ENCODE measurements around the gene ATXN7L1. TPM values are rescaled to one million over a fixed set of nuclear protein-coding genes. Genes with fewer than 3 reads are reported as not detected.

ATXN7L1 gene
- total and polyA plus RNA-seq, 2 experiments from 2014 or later, result 6.4 to 8.6 TPM

DNA sequence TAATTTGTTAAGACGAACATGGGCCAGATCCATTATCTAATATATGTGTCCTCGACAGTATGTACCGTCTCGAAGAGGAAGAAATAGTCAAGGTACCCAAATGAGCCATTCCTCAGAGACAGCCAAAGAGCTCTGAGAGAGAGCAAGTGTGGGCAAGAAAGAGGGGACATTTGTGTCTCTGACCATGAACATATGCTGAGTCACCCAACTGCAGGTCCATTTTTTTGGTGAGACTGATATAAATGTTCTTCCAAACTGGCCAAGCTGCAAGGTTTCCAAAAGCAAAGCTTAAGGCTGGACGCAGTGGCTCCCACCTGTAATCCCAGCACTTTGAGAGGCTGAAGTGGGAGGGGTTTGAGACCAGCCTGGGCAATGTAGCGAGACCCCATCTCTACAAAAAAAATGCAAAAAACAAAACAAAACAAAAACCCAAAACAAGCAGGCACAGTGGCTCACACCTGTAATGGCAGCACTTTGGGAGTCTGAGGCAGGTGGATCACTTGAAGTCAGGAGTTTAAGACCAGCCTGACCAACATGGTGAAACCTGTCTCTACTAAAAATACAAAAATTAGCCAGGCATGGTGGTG, 26.0 kb upstream of the ATXN7L1 start:
- no peak overlapping the region for H3K27ac ChIP-seq
- no peak overlapping the region for H3K4me3 ChIP-seq
- TF ChIP-seq, protein P1, sequence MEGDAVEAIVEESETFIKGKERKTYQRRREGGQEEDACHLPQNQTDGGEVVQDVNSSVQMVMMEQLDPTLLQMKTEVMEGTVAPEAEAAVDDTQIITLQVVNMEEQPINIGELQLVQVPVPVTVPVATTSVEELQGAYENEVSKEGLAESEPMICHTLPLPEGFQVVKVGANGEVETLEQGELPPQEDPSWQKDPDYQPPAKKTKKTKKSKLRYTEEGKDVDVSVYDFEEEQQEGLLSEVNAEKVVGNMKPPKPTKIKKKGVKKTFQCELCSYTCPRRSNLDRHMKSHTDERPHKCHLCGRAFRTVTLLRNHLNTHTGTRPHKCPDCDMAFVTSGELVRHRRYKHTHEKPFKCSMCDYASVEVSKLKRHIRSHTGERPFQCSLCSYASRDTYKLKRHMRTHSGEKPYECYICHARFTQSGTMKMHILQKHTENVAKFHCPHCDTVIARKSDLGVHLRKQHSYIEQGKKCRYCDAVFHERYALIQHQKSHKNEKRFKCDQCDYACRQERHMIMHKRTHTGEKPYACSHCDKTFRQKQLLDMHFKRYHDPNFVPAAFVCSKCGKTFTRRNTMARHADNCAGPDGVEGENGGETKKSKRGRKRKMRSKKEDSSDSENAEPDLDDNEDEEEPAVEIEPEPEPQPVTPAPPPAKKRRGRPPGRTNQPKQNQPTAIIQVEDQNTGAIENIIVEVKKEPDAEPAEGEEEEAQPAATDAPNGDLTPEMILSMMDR (IDR thresholded peaks at IDR 0.05; ENCODE audit: low read depth, low read length), result no peak
- H3K4me1 ChIP-seq (ENCODE audit: low read depth), result no peaks in the 10 kb centered on the region
- H3K36me3 ChIP-seq, result no peaks in the 10 kb centered on the region
- DNase-seq (ENCODE audit: low read depth in 1 of 2, low spot score in 1 of 2), result no peak
- H3K27me3 ChIP-seq, result no peaks in the 10 kb centered on the region
- no peaks in the 10 kb centered on the region for H3K9me3 ChIP-seq (ENCODE audit: low read depth)

DNA sequence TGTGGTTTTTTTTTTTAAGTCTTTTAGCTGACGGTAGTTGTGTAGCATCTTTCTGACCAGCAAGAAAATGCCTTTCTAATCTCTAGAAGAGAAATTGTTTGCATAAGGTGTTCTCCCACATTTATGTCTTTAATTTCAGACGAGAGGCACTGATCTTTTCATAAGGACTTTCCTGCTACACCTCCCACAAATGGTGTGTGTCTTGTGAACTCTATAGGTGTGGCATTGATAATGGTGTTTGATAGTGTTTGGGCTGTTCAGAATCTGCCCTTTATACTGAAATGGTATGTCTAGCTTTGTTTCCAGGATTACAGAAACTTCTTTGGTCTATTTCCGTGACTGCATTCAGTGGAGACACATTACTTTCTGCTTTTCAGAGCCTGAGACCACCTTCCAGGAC, 21.6 kb upstream of the ATXN7L1 start:
- H3K4me3 ChIP-seq, result no peak overlapping the region
- no peaks in the 10 kb centered on the region for H3K9me3 ChIP-seq (ENCODE audit: low read depth)
- TF ChIP-seq, protein P1 (IDR thresholded peaks at IDR 0.05; ENCODE audit: low read depth, low read length), result no peak
- H3K27me3 ChIP-seq, result no peaks in the 10 kb centered on the region
- H3K27ac ChIP-seq, result no peak overlapping the region
- H3K36me3 ChIP-seq, result no peaks in the 10 kb centered on the region
- DNase-seq (ENCODE audit: low read depth in 1 of 2, low spot score in 1 of 2), result no peak
- no peaks in the 10 kb centered on the region for H3K4me1 ChIP-seq (ENCODE audit: low read depth)

GRCh38 chr7:105896407-105896911, 20.1 kb upstream of the ATXN7L1 start:
- TF ChIP-seq, protein P1 (IDR thresholded peaks at IDR 0.05; ENCODE audit: low read depth, low read length), result no peak
- DNase-seq (ENCODE audit: low read depth in 1 of 2, low spot score in 1 of 2), result no peak

GRCh38 chr7:105894131-105894530, 17.7 kb upstream of the ATXN7L1 start:
- Histone ChIP-seq H3K4me3 (no peak overlapping the region), H3K27me3 (no peaks in the 10 kb centered on the region), H3K27ac (no peak overlapping the region), H3K9me3 (ENCODE audit: low read depth) (no peaks in the 10 kb centered on the region), H3K4me1 (ENCODE audit: low read depth) (no peaks in the 10 kb centered on the region), H3K36me3 (no peaks in the 10 kb centered on the region)
- no peak for DNase-seq (ENCODE audit: low read depth in 1 of 2, low spot score in 1 of 2)
- TF ChIP-seq, protein P1 (IDR thresholded peaks at IDR 0.05; ENCODE audit: low read depth, low read length), result no peak

More at GRCh38 chr7:105896407-105896911, 20.1 kb upstream of the ATXN7L1 start:
- no peak overlapping the region for H3K4me3 ChIP-seq
- H3K27me3 ChIP-seq, result no peaks in the 10 kb centered on the region
- no peaks in the 10 kb centered on the region for H3K36me3 ChIP-seq
- H3K27ac ChIP-seq, result no peak overlapping the region
- no peaks in the 10 kb centered on the region for H3K9me3 ChIP-seq (ENCODE audit: low read depth)
- H3K4me1 ChIP-seq (ENCODE audit: low read depth), result no peaks in the 10 kb centered on the region

GRCh38 chr7:105892387-105892786, 16.0 kb upstream of the ATXN7L1 start:
- TF ChIP-seq, protein P1 (IDR thresholded peaks at IDR 0.05; ENCODE audit: low read depth, low read length), result no peak
- H3K9me3 ChIP-seq (ENCODE audit: low read depth), result no peaks in the 10 kb centered on the region
- H3K27me3 ChIP-seq, result no peaks in the 10 kb centered on the region
- no peaks in the 10 kb centered on the region for H3K36me3 ChIP-seq
- peaks cover 12% of the 10 kb centered on the region for H3K4me1 ChIP-seq (ENCODE audit: low read depth)
- no peak overlapping the region for H3K4me3 ChIP-seq
- no peak for DNase-seq (ENCODE audit: low read depth in 1 of 2, low spot score in 1 of 2)
- no peak overlapping the region for H3K27ac ChIP-seq
